ENCODE results near the gene KRT4. TPM values are rescaled to one million over a fixed set of nuclear protein-coding genes. Genes with fewer than 3 reads are reported as not detected.

The KRT4 gene
- total RNA-seq, 4 donors from 2014 or later = 0.29 TPM; not detected in 3

- intact Hi-C loops (cut with DNase I) = no loop called here
- whole genome bisulfite sequencing, 2 donors = 32 to 36% methylated on average over 19 to 43 of the region's 50 CpGs
- no peak for TF ChIP-seq CTCF (IDR thresholded peaks at IDR 0.05)
- TF ChIP-seq POLR2A (IDR thresholded peaks at IDR 0.05) = no peak
- no peaks in the 10 kb centered on the region for H3K27me3 ChIP-seq
- H3K4me3 ChIP-seq (replicated peaks in 1 of 3) = no peak overlapping the region
- DNase-seq = peak; percentile 57 to 69
- H3K36me3 ChIP-seq = no peaks in the 10 kb centered on the region
- H3K9me3 ChIP-seq = no peaks in the 10 kb centered on the region
- peaks cover 9 to 28% of the 10 kb centered on the region in 2 donors for H3K4me1 ChIP-seq
- no peak overlapping the region for H3K27ac ChIP-seq
These were observed 24.1 kb downstream of the KRT4 start for GRCh38 chr12:52789637-52790426.

- Histone ChIP-seq H3K4me3 (replicated peaks in 1 of 3) (no peak overlapping the region), H3K4me1 (peaks cover 9 to 28% of the 10 kb centered on the region in 2 donors), H3K27ac (no peak overlapping the region), H3K36me3 (no peaks in the 10 kb centered on the region), H3K9me3 (no peaks in the 10 kb centered on the region), H3K27me3 (no peaks in the 10 kb centered on the region)
- WGBS, 2 donors = 93 to 94% methylated on average over 11 of the region's 11 CpGs
- DNase-seq = no peak
- TF ChIP-seq CTCF (IDR thresholded peaks at IDR 0.05) (no peak), POLR2A (IDR thresholded peaks at IDR 0.05) (no peak)
- intact Hi-C loops (cut with DNase I) = no loop called here
These were observed 24.9 kb downstream of the KRT4 start for GRCh38 chr12:52788876-52789636.

- no peak overlapping the region for H3K27ac ChIP-seq
- DNase-seq = no peak
- no peak overlapping the region for H3K4me3 ChIP-seq (replicated peaks in 1 of 3)
- TF ChIP-seq CTCF (IDR thresholded peaks at IDR 0.05) (no peak), POLR2A (IDR thresholded peaks at IDR 0.05) (no peak)
- intact Hi-C loops (cut with DNase I) = no loop called here
- peaks cover 9 to 28% of the 10 kb centered on the region in 2 donors for H3K4me1 ChIP-seq
- 80 to 95% methylated on average over 6 of the region's 6 CpGs for WGBS, 2 donors
- no peaks in the 10 kb centered on the region for H3K9me3 ChIP-seq
- H3K27me3 ChIP-seq = no peaks in the 10 kb centered on the region
- no peaks in the 10 kb centered on the region for H3K36me3 ChIP-seq
These were observed 25.6 kb downstream of the KRT4 start for GRCh38 chr12:52788192-52788875.

GRCh38 chr12:52787324-52788191 is 26.4 kb downstream of the KRT4 start:
- TF ChIP-seq CTCF (IDR thresholded peaks at IDR 0.05) = no peak
- TF ChIP-seq POLR2A (IDR thresholded peaks at IDR 0.05) = no peak
- 72 to 86% methylated on average over 5 to 6 of the region's 6 CpGs for WGBS, 2 donors
- intact Hi-C loops (cut with DNase I) = no loop called here
- no peak overlapping the region for H3K4me3 ChIP-seq (replicated peaks in 1 of 3)
- no peaks in the 10 kb centered on the region for H3K27me3 ChIP-seq
- no peaks in the 10 kb centered on the region for H3K9me3 ChIP-seq
- no peaks in the 10 kb centered on the region for H3K36me3 ChIP-seq
- H3K27ac ChIP-seq = peak overlapping the region in 1 of 3 donors; percentile 16
- DNase-seq = no peak
- H3K4me1 ChIP-seq = peaks cover 9 to 28% of the 10 kb centered on the region in 2 donors
